SU-DHL-6 (cell line): Measurements from ENCODE around the gene NYAP2.

ENCODE experiments used
- CTCF ChIP-seq: fragments of 200-600 bp; sonication (generic); IDR thresholded peaks from one replicate; pipeline ENCODE4 v1.5.1; 2017; ENCODE audit warnings: antibody characterized with exemption, mild to moderate bottlenecking, low read length, moderate library complexity; ENCODE audit not compliant: insufficient read depth, poor library complexity, severe bottlenecking
- EZH2phosphoT487 ChIP-seq: fragments of 200-600 bp; sonication (generic), shearing (Covaris generic); conservative IDR thresholded peaks from 2 replicates; pipeline ENCODE4 v1.6.1; 2018; ENCODE audit warnings: mild to moderate bottlenecking, antibody characterized with exemption, low read length, moderate library complexity, mixed read lengths

GRCh38 chr2:225462945-225463344, 63.4 kb downstream of the NYAP2 start:
- TF ChIP-seq CTCF (no peak), EZH2phosphoT487 (no peak)
